Mesenteric fat pad (tissue), 1 donor: Measurements from ENCODE around the gene CDC42EP5. TPM values are rescaled to one million over a fixed set of nuclear protein-coding genes. Genes with fewer than 3 reads are reported as not detected.

Experiments used
- DNase-seq: peaks from one replicate; pipeline ENCODE4 v3.0.0-alpha.2; 2020; ENCODE audit warnings: low spot score
- total RNA-seq: library from RNA; stranded (reverse); fragmentation: NEBNext Ultra II Directional; extraction: Animal tissue kit (Norgen Biotek cat#: 25700); gene quantifications from one replicate; pipeline ENCODE4 v1.2.1, GENCODE V29; 2021
- donor health status: DM: yes; HTN: yes; CAD: no.

Gene CDC42EP5
- total RNA-seq, 1 donor from 2014 or later: 38.1 TPM

- peak; percentile 95 for DNase-seq
Observed at GRCh38 chr19:54462655-54463530, 10.2 kb downstream of the CDC42EP5 start.

- DNase-seq: no peak
Observed at GRCh38 chr19:54462047-54462654, 10.9 kb downstream of the CDC42EP5 start.

- no peak for DNase-seq
Observed at GRCh38 chr19:54461613-54462012, 11.5 kb downstream of the CDC42EP5 start.

GRCh38 chr19:54461210-54461609, 11.9 kb downstream of the CDC42EP5 start:
- DNase-seq: no peak

- DNase-seq: no peak
Observed at GRCh38 chr19:54460230-54461005, 12.7 kb downstream of the CDC42EP5 start.

GRCh38 chr19:54459282-54460229, 13.5 kb downstream of the CDC42EP5 start:
- no peak for DNase-seq

GRCh38 chr19:54458648-54459281, 14.3 kb downstream of the CDC42EP5 start:
- DNase-seq: peak; percentile 87

- no peak for DNase-seq
Observed at GRCh38 chr19:54457773-54458647, 15.1 kb downstream of the CDC42EP5 start.

GRCh38 chr19:54456423-54457373, 16.4 kb downstream of the CDC42EP5 start:
- DNase-seq: no peak

- no peak for DNase-seq
Observed at GRCh38 chr19:54455786-54456422, 17.2 kb downstream of the CDC42EP5 start.

GRCh38 chr19:54454781-54455675, 18.1 kb downstream of the CDC42EP5 start:
- no peak for DNase-seq

GRCh38 chr19:54453921-54454780, 18.9 kb downstream of the CDC42EP5 start:
- no peak for DNase-seq

GRCh38 chr19:54452626-54453025, 20.5 kb downstream of the CDC42EP5 start:
- DNase-seq: no peak

GRCh38 chr19:54451997-54452396, 21.1 kb downstream of the CDC42EP5 start:
- no peak for DNase-seq

- DNase-seq: no peak
Observed at GRCh38 chr19:54451331-54451871, 21.7 kb downstream of the CDC42EP5 start.
